ENCODE measurements around the gene TRPV5.

Gene TRPV5

GRCh38 chr7:142940966-142941535 is 7.5 kb upstream of the TRPV5 start:
- no peak for DNase-seq (ENCODE audit: low spot score)
- TF ChIP-seq CTCF (IDR thresholded peaks at IDR 0.05; ENCODE audit: extremely low read depth, missing control alignments), result no peak

- TF ChIP-seq CTCF (IDR thresholded peaks at IDR 0.05; ENCODE audit: extremely low read depth, missing control alignments), result no peak
- peak; percentile 25 for DNase-seq (ENCODE audit: low spot score)
Observed at GRCh38 chr7:142939226-142939910, 5.8 kb upstream of the TRPV5 start, which contains the start of gene LLCFC1. TSS of gene LLCFC1 (plus strand) at chr7:142939484. CDS start at chr7:142939622, 138 bp downstream.

- TF ChIP-seq CTCF (IDR thresholded peaks at IDR 0.05; ENCODE audit: extremely low read depth, missing control alignments), result no peak
Observed at GRCh38 chr7:142938611-142939010, 5.1 kb upstream of the TRPV5 start.

GRCh38 chr7:142935941-142936565 is 2.5 kb upstream of the TRPV5 start:
- no peak for DNase-seq (ENCODE audit: low spot score)
- no peak for TF ChIP-seq CTCF (IDR thresholded peaks at IDR 0.05; ENCODE audit: extremely low read depth, missing control alignments)

More at GRCh38 chr7:142938611-142939010, 5.1 kb upstream of the TRPV5 start:
- no peak for DNase-seq (ENCODE audit: low spot score)

- no peak for TF ChIP-seq CTCF (IDR thresholded peaks at IDR 0.05; ENCODE audit: extremely low read depth, missing control alignments)
Observed at GRCh38 chr7:142934056-142934455, 510 bp upstream of the TRPV5 start.

GRCh38 chr7:142933092-142933475 is 462 bp downstream of the TRPV5 start:
- TF ChIP-seq CTCF (IDR thresholded peaks at IDR 0.05; ENCODE audit: extremely low read depth, missing control alignments), result no peak
- DNase-seq (ENCODE audit: low spot score), result no peak

More at GRCh38 chr7:142934056-142934455, 510 bp upstream of the TRPV5 start:
- no peak for DNase-seq (ENCODE audit: low spot score)

All from GM20000 (cell line).